Measurements from ENCODE around the gene CORIN.
A peak's percentile ranks its signal among the peaks of the same experiment; 100 is the strongest.

The CORIN gene, protein sequence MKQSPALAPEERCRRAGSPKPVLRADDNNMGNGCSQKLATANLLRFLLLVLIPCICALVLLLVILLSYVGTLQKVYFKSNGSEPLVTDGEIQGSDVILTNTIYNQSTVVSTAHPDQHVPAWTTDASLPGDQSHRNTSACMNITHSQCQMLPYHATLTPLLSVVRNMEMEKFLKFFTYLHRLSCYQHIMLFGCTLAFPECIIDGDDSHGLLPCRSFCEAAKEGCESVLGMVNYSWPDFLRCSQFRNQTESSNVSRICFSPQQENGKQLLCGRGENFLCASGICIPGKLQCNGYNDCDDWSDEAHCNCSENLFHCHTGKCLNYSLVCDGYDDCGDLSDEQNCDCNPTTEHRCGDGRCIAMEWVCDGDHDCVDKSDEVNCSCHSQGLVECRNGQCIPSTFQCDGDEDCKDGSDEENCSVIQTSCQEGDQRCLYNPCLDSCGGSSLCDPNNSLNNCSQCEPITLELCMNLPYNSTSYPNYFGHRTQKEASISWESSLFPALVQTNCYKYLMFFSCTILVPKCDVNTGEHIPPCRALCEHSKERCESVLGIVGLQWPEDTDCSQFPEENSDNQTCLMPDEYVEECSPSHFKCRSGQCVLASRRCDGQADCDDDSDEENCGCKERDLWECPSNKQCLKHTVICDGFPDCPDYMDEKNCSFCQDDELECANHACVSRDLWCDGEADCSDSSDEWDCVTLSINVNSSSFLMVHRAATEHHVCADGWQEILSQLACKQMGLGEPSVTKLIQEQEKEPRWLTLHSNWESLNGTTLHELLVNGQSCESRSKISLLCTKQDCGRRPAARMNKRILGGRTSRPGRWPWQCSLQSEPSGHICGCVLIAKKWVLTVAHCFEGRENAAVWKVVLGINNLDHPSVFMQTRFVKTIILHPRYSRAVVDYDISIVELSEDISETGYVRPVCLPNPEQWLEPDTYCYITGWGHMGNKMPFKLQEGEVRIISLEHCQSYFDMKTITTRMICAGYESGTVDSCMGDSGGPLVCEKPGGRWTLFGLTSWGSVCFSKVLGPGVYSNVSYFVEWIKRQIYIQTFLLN

DNA sequence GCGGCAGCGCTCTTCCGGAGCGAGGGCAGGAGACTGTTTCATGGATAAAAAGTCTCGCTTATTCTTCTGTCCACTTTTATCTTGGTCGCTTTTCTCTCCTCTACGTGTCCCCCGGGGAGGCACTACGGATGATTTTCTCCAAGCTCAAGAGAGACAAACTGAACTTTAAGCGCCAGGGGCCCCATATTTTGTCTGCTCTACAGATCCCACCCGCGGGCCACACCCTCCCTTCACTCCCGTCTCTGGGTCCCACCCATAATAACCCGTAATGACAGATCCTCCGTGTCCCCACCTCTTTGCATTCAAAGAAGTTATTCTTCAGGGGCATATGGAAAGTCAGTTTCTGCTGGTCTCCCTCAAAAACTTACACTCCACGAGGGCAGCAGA, at the start of gene CORIN:
CORIN (minus strand) TSS at position 160 of the 387 bp plus-strand sequence; CDS start at position 42, 118 bp downstream.
- DNase-seq, result peak; percentile 26
- in situ Hi-C loops (cut with MboI; ENCODE audit: low pct_unique_long_range_greater_than_20kb, low sequenced_read_pairs), result loop anchor here (10.0 kb wide), 1 partner anchor 133 kb away; no protein-coding TSS in a partner anchor

DNA sequence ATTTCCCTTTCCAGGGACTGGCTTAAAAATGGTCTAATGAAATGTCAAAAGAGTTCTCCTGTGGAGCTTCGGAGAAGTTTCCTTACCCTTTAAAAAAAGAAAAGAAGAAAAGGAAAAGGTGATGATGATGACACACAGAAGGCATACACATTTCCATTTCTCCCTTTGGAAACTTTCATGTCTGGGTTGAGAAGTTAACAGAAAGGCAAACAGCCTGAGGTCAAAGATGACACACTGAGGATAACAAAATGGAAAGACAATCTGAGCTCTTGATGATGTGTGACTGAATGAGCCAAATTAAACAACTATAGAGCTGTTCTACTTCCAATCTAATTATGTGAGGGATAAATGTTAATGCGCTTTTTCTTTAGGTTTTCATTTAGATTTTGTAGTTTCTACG, 44.4 kb upstream of the CORIN start:
- in situ Hi-C loops (cut with MboI; ENCODE audit: low pct_unique_long_range_greater_than_20kb, low sequenced_read_pairs), result no loop called here
- DNase-seq, result no peak

- in situ Hi-C loops (cut with MboI; ENCODE audit: low pct_unique_long_range_greater_than_20kb, low sequenced_read_pairs), result no loop called here
- no peak for DNase-seq
These were observed 41.6 kb upstream of the CORIN start for GRCh38 chr4:47879458-47879857.

- in situ Hi-C loops (cut with MboI; ENCODE audit: low pct_unique_long_range_greater_than_20kb, low sequenced_read_pairs), result no loop called here
- no peak for DNase-seq
These were observed 39.1 kb upstream of the CORIN start for GRCh38 chr4:47876784-47877546.

DNA sequence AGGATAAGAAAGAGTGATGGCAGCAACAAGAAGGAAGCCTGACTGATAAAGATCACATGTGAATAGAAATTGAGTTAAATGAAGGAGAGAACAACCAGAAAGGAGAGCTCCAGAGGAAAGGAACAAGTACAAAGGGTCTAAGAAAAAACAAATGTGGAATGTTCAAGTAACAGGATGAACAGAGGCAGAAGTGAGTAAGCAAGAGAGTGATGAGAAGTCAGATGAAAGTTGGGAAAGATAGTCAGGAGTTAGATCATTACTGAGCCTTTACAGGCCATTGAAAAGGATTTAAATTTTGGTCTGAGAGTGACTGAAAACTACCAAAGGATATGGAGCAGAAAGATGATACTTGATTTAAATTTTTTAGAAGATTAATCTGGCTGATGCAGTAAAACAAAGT, 38.4 kb upstream of the CORIN start:
- in situ Hi-C loops (cut with MboI; ENCODE audit: low pct_unique_long_range_greater_than_20kb, low sequenced_read_pairs), result no loop called here
- DNase-seq, result no peak

- in situ Hi-C loops (cut with MboI; ENCODE audit: low pct_unique_long_range_greater_than_20kb, low sequenced_read_pairs), result no loop called here
- DNase-seq, result no peak
These were observed 36.1 kb upstream of the CORIN start for GRCh38 chr4:47873877-47874541.

DNA sequence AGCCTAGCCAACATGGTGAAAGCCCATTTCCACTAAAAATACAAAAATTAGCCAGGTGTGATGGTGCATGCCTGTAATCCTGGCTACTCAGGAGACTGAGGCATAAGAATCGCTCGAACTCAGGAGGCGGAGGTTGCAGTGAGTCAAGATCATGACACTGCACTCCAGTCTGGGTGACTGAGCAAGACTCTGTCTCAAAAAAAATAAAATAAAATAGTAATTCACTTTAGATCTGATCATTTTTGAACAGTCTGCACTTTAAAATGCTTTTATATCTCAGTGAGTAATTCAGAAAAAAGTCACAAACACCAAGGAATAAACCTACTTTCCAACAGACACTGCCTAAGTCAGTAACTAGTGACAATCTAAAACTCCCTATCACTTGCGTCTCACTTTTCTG, 25.6 kb upstream of the CORIN start:
- no peak for DNase-seq
- in situ Hi-C loops (cut with MboI; ENCODE audit: low pct_unique_long_range_greater_than_20kb, low sequenced_read_pairs), result no loop called here

DNA sequence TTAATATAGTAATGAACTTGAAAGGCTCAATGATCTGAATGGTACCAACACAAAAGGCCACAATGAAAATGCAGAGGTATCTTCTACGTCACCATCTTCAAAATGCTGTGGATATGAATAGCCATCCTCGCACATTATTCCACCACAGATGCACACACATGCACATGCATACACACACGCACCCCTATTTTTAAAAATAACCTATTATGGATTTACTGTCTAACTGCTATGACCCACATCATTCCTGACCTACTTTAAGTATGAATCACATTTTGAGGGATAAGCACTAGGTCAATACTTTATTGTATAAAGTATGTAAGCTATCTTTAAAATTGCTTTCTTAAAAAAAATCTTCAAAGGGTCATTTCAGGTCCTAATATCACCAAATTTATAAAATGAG, 24.4 kb upstream of the CORIN start:
- no peak for DNase-seq
- in situ Hi-C loops (cut with MboI; ENCODE audit: low pct_unique_long_range_greater_than_20kb, low sequenced_read_pairs), result no loop called here

DNA sequence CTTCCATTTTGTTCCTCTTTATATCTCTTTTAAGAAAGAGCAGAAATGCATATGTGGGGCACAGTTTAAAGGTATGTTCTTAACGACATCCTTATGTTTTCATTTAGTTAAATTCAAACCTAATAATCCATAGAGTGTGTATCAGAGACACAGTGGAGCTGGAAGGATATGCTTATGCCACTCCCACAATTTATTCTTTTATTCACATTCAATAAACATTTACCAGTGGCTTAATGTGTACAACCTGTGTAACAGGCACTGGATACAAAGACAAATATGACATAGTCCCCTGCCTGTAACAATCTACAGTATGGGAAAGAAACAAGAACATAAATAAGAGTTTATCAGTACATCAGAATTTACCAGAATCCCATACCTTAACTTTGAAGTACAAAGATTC, 22.4 kb upstream of the CORIN start:
- DNase-seq, result no peak
- in situ Hi-C loops (cut with MboI; ENCODE audit: low pct_unique_long_range_greater_than_20kb, low sequenced_read_pairs), result no loop called here

GRCh38 chr4:47858006-47858405, 20.1 kb upstream of the CORIN start:
- in situ Hi-C loops (cut with MboI; ENCODE audit: low pct_unique_long_range_greater_than_20kb, low sequenced_read_pairs), result no loop called here
- no peak for DNase-seq

GRCh38 chr4:47856713-47857112, 18.8 kb upstream of the CORIN start:
- in situ Hi-C loops (cut with MboI; ENCODE audit: low pct_unique_long_range_greater_than_20kb, low sequenced_read_pairs), result no loop called here
- no peak for DNase-seq

- in situ Hi-C loops (cut with MboI; ENCODE audit: low pct_unique_long_range_greater_than_20kb, low sequenced_read_pairs), result no loop called here
These were observed 17.5 kb upstream of the CORIN start for GRCh38 chr4:47855350-47855749.

GRCh38 chr4:47852136-47852535, 14.3 kb upstream of the CORIN start:
- in situ Hi-C loops (cut with MboI; ENCODE audit: low pct_unique_long_range_greater_than_20kb, low sequenced_read_pairs), result no loop called here
- peak; percentile 15 for DNase-seq

More at GRCh38 chr4:47855350-47855749, 17.5 kb upstream of the CORIN start:
- DNase-seq, result no peak

GRCh38 chr4:47849466-47849865, 11.6 kb upstream of the CORIN start:
- no peak for DNase-seq
- in situ Hi-C loops (cut with MboI; ENCODE audit: low pct_unique_long_range_greater_than_20kb, low sequenced_read_pairs), result no loop called here

DNA sequence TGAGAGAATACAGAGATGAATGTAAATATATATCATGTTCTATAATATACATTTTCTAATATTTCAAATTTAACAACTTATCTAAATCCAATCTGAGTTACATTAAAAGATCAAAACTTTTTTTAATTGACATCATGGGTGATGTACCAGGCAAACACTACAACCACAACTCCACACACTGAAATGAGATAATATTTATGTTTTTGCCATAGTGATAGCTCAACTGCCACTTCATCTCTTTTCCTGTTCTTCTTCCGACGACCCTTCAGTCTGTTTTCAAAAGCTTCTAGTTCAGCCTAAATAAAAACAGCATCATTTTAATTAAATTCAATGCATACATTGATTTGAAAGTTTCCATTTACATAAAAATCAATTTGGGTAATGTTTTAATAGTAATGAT, 10.2 kb upstream of the CORIN start:
- DNase-seq, result no peak
- in situ Hi-C loops (cut with MboI; ENCODE audit: low pct_unique_long_range_greater_than_20kb, low sequenced_read_pairs), result no loop called here

DNA sequence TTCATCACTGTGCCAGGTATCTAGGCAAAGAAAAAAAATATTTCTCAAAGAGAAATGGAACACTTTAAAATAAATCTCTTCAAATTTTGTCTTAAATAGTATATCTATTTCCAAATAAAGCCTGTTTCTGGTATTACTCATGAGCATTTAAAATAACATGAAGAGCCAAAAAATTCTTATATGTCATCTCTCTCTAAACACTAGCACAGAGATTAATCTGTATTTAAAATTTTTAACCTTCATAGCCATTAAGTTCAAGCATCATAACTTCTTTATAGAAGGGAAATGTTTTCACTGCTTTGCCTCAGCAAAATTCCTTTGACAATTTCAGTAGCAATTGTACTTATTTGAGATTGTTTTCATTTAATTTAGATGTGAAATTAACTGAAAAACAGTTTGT, 5.1 kb upstream of the CORIN start:
- DNase-seq, result no peak
- in situ Hi-C loops (cut with MboI; ENCODE audit: low pct_unique_long_range_greater_than_20kb, low sequenced_read_pairs), result no loop called here

GRCh38 chr4:47840291-47840690, 2.4 kb upstream of the CORIN start:
- DNase-seq, result no peak

DNA sequence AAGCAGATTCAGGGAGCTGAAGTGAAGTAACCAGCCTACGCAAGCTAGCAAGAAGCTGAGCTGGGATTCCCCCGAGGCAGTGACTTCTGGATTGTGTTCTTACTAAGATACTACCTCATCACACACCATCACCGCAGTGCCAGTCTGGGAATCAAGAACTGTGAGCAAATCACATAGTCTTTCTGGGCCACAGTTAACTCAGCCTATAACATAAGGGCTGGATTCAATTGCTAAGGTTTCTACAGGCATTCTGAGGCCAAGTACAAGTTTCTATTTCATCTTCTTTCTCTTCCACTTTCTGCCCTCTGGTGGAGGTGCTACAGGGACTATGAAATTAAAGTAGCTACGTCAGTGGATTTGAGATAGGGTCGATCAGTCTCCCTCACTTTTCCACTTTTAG, 1.4 kb upstream of the CORIN start:
- in situ Hi-C loops (cut with MboI; ENCODE audit: low pct_unique_long_range_greater_than_20kb, low sequenced_read_pairs), result loop anchor here (10.0 kb wide), 1 partner anchor 134 kb away; no protein-coding TSS in a partner anchor
- DNase-seq, result peak; percentile 47

More at GRCh38 chr4:47840291-47840690, 2.4 kb upstream of the CORIN start:
- in situ Hi-C loops (cut with MboI; ENCODE audit: low pct_unique_long_range_greater_than_20kb, low sequenced_read_pairs), result no loop called here

GRCh38 chr4:47838445-47838844, 578 bp upstream of the CORIN start:
- in situ Hi-C loops (cut with MboI; ENCODE audit: low pct_unique_long_range_greater_than_20kb, low sequenced_read_pairs), result loop anchor here (10.0 kb wide), 1 partner anchor 134 kb away; no protein-coding TSS in a partner anchor
- peak; percentile 32 for DNase-seq

All from KBM-7 (cell line).